IMR-90 (cell line): Measurements from ENCODE around the gene CCT4. TPM values are rescaled to one million over a fixed set of nuclear protein-coding genes. Genes with fewer than 3 reads are reported as not detected.
A peak's percentile ranks its signal among the peaks of the same experiment; 100 is the strongest.

Experiments
- ATAC-seq: fragments of 200-7000 bp; cut with Tn5 transposase; 2 replicates; pipeline ENCODE4 v1.9.1; 2020; ENCODE audit warnings: low read depth, mild to moderate bottlenecking, moderate library complexity
- BruUV-seq: library from RNA; stranded (reverse); fragments of 400-500 nt; replicated peaks from 2 replicates; lab custom pipeline; 2021; lab: Mats Ljungman, UMichigan
- CTCF ChIA-PET: fragments of 300-600 bp; formaldehyde crosslinking; extraction: SDS; loops from one replicate; lab custom pipeline; 2021; ENCODE audit warnings: antibody characterized with exemption; lab: Yijun Ruan, JAX
- POLR2A ChIA-PET: fragments of 300-600 bp; sonication (Branson Sonifier 250); formaldehyde crosslinking; loops from one replicate; lab custom pipeline; 2022; ENCODE audit warnings: antibody characterized with exemption; ENCODE audit not compliant: unreplicated experiment; lab: Charles Lee
- DNase-seq: peaks from one replicate; pipeline ENCODE4 v3.0.0; 2013
- H2AFZ ChIP-seq: replicated peaks from 2 replicates; pipeline ENCODE3; 2013; ENCODE audit warnings: low read length, mild to moderate bottlenecking; ENCODE audit not compliant: poor library complexity
- H2AK5ac ChIP-seq: 2 replicates; pipeline ENCODE4 v1.6.1; 2013; ENCODE audit warnings: low read depth, low read length, inconsistent platforms
- H2AK9ac ChIP-seq: replicated peaks from 2 replicates; pipeline ENCODE3; 2013; ENCODE audit warnings: mild to moderate bottlenecking, low read depth, low read length, moderate library complexity; ENCODE audit not compliant: poor library complexity
- H2BK120ac ChIP-seq: 2 replicates; pipeline ENCODE4 v1.6.1; 2013; ENCODE audit warnings: low read depth, low read length, inconsistent platforms
- H2BK15ac ChIP-seq: 3 replicates; pipeline ENCODE4 v1.6.1; 2013; ENCODE audit warnings: low read depth, low read length, inconsistent platforms
- H2BK20ac ChIP-seq: 2 replicates; pipeline ENCODE4 v1.6.1; 2013; ENCODE audit warnings: low read depth, mild to moderate bottlenecking, inconsistent platforms, low read length, moderate library complexity
- H2BK5ac ChIP-seq: 2 replicates; pipeline ENCODE4 v1.6.1; 2013; ENCODE audit warnings: mild to moderate bottlenecking, low read depth, low read length, inconsistent platforms; ENCODE audit not compliant: poor library complexity, severe bottlenecking
- H3K14ac ChIP-seq: replicated peaks from 2 replicates; pipeline ENCODE4 v1.6.1; 2013; ENCODE audit warnings: low read depth, low read length, inconsistent platforms
- H3K18ac ChIP-seq: 2 replicates; pipeline ENCODE4 v1.6.1; 2013; ENCODE audit warnings: low read depth, low read length, control low read depth
- H3K23ac ChIP-seq: 2 replicates; pipeline ENCODE4 v1.6.1; 2013; ENCODE audit warnings: low read depth, low read length, inconsistent platforms
- H3K27ac ChIP-seq: 2 replicates; pipeline ENCODE4 v1.5.1; 2013; ENCODE audit warnings: mild to moderate bottlenecking, control low read depth, low read length; ENCODE audit not compliant: insufficient read depth
- H3K27me3 ChIP-seq: 2 replicates; pipeline ENCODE4 v1.6.1; 2013; ENCODE audit warnings: low read length; ENCODE audit not compliant: control insufficient read depth, insufficient read depth
- H3K36me3 ChIP-seq: 2 replicates; pipeline ENCODE4 v1.6.1; 2013; ENCODE audit warnings: low read length, mixed read lengths; ENCODE audit not compliant: control insufficient read depth, insufficient read depth
- H3K4ac ChIP-seq: 2 replicates; pipeline ENCODE4 v1.6.1; 2013; ENCODE audit warnings: low read depth, low read length, inconsistent platforms
- H3K4me1 ChIP-seq: 2 replicates; pipeline ENCODE4 v1.6.1; 2013; ENCODE audit warnings: low read length, mixed read lengths; ENCODE audit not compliant: control insufficient read depth, insufficient read depth
- H3K4me2 ChIP-seq: 2 replicates; pipeline ENCODE4 v1.6.1; 2013; ENCODE audit warnings: low read depth, mild to moderate bottlenecking, control low read depth, low read length, moderate library complexity
- H3K4me3 ChIP-seq: 2 replicates; pipeline ENCODE4 v1.5.1; 2013; ENCODE audit warnings: low read depth, mild to moderate bottlenecking, control low read depth, low read length, moderate library complexity; ENCODE audit not compliant: insufficient read depth
- H3K56ac ChIP-seq: 2 replicates; pipeline ENCODE4 v1.6.1; 2013; ENCODE audit warnings: low read length, inconsistent platforms; ENCODE audit not compliant: insufficient read depth; ENCODE audit errors: extremely low read depth
- H3K79me1 ChIP-seq, 2 experiments: 2 replicates each; pipeline ENCODE4 v1.6.1; 2013; ENCODE audit warnings: low read length in 2 of 2, inconsistent platforms in 1 of 2, low read depth in 1 of 2
- H3K9ac ChIP-seq: 2 replicates; pipeline ENCODE4 v1.6.1; 2013; ENCODE audit warnings: low read depth, low read length, control low read depth
- H3K9me1 ChIP-seq: 2 replicates; pipeline ENCODE4 v1.6.1; 2013; ENCODE audit warnings: low read length, inconsistent platforms; ENCODE audit not compliant: insufficient read depth
- H3K9me3 ChIP-seq: 2 replicates; pipeline ENCODE4 v1.6.1; 2013; ENCODE audit warnings: low read length; ENCODE audit not compliant: control insufficient read depth, insufficient read depth
- H4K20me1 ChIP-seq: 2 replicates; pipeline ENCODE4 v1.6.1; 2013; ENCODE audit warnings: low read length, inconsistent platforms; ENCODE audit not compliant: insufficient read depth
- H4K5ac ChIP-seq: 2 replicates; pipeline ENCODE4 v1.6.1; 2013; ENCODE audit warnings: mild to moderate bottlenecking, low read depth, low read length, control low read depth
- H4K8ac ChIP-seq, 2 experiments: 2 replicates each; pipeline ENCODE4 v1.6.1; 2013; ENCODE audit warnings: low read depth in 2 of 2, low read length in 2 of 2, control low read depth in 1 of 2, inconsistent platforms in 1 of 2
- H4K91ac ChIP-seq: 2 replicates; pipeline ENCODE4 v1.6.1; 2013; ENCODE audit warnings: low read depth, low read length, inconsistent platforms; ENCODE audit not compliant: insufficient read depth
- BHLHE40 ChIP-seq: fragments of 150-350 bp; IDR thresholded peaks from 2 replicates; pipeline ENCODE4 v1.6.1; 2016; ENCODE audit warnings: mild to moderate bottlenecking, low read depth, low read length
- CEBPB ChIP-seq: IDR thresholded peaks from 2 replicates; pipeline ENCODE4 v1.6.1; 2012; ENCODE audit warnings: low read depth, low read length, improper control_type of control experiment
- CHD1 ChIP-seq: IDR thresholded peaks from 2 replicates; pipeline ENCODE4 v1.6.1; 2012; ENCODE audit warnings: low read depth, low read length, improper control_type of control experiment
- FOS ChIP-seq: fragments of 150-350 bp; IDR thresholded peaks from 2 replicates; pipeline ENCODE4 v1.6.1; 2016; ENCODE audit warnings: low read depth, low read length
- MAFK ChIP-seq: IDR thresholded peaks from 2 replicates; pipeline ENCODE4 v1.6.1; 2012; ENCODE audit warnings: low read depth, low read length, improper control_type of control experiment
- MAZ ChIP-seq: IDR thresholded peaks from 2 replicates; pipeline ENCODE4 v1.6.1; 2012; ENCODE audit warnings: low read depth, mild to moderate bottlenecking, low read length, improper control_type of control experiment, moderate library complexity, borderline replicate concordance
- MXI1 ChIP-seq: IDR thresholded peaks from 2 replicates; pipeline ENCODE4 v1.6.1; 2012; ENCODE audit warnings: low read depth, mild to moderate bottlenecking, low read length, moderate library complexity, borderline replicate concordance
- NFE2L2 ChIP-seq: fragments of 150-350 bp; IDR thresholded peaks from 2 replicates; pipeline ENCODE4 v1.6.1; 2016; ENCODE audit warnings: low read depth, mild to moderate bottlenecking, low read length
- POLR2A ChIP-seq: IDR thresholded peaks from 2 replicates; pipeline ENCODE4 v1.6.1; 2012; ENCODE audit warnings: mild to moderate bottlenecking, low read depth, low read length
- RAD21 ChIP-seq: IDR thresholded peaks from 2 replicates; pipeline ENCODE4 v1.6.1; 2012; ENCODE audit warnings: low read length, improper control_type of control experiment
- RCOR1 ChIP-seq: IDR thresholded peaks from 2 replicates; pipeline ENCODE4 v1.6.1; 2012; ENCODE audit warnings: mild to moderate bottlenecking, low read length, improper control_type of control experiment; ENCODE audit not compliant: insufficient replicate concordance
- RFX5 ChIP-seq: IDR thresholded peaks from 2 replicates; pipeline ENCODE4 v1.8.0; 2012; ENCODE audit warnings: low read depth, mild to moderate bottlenecking, low read length, moderate library complexity
- SMC3 ChIP-seq: fragments of 150-350 bp; IDR thresholded peaks from 2 replicates; pipeline ENCODE4 v1.6.1; 2016; ENCODE audit warnings: low read depth, mild to moderate bottlenecking, antibody characterized with exemption, low read length, moderate library complexity
- WGBS, 2 experiments: methylation state at CpG; one replicate each; pipeline versions ENCODE4 v1.1.5 to v1.1.7; 2013; ENCODE audit warnings: missing lambda C conversion rate in 2 of 2; ENCODE audit not compliant: insufficient read length in 1 of 2; ENCODE audit errors: extremely low coverage in 2 of 2; 5-methylcytosine and 5-hydroxymethylcytosine counted together
- dilution Hi-C: fragments of 300-500 bp; cut with HindIII; formaldehyde crosslinking; loops from one replicate; pipeline ENCODE4 v1.14.3; 2018; ENCODE audit warnings: low sequenced_read_pairs; ENCODE audit not compliant: unreplicated experiment
- in situ Hi-C: fragments of 300-500 bp; cut with MboI; formaldehyde crosslinking; loops from 3 replicates; pipeline ENCODE4 v1.14.3; 2019; ENCODE audit warnings: low sequenced_read_pairs, inconsistent platforms, mixed read lengths
- intact Hi-C: fragments of 100-400 bp; cut with micrococcal nuclease; formaldehyde crosslinking; loops from 2 replicates; pipeline ENCODE4 v1.10.0; 2022
- polyA plus RNA-seq, 3 experiments: library from polyadenylated mRNA; depleted of rRNA; stranded (reverse); fragments of >200 nt; gene quantifications; 2 replicates each; pipeline ENCODE4 v1.2.3, GENCODE V29; 2012; ENCODE audit warnings: low replicate concordance in 1 of 3
- total RNA-seq: library from RNA; depleted of rRNA; stranded (reverse); fragments of >200 nt; gene quantifications from 2 replicates; pipeline ENCODE4 v1.2.3, GENCODE V29; 2012
- TF ChIP-seq, protein P1 (sequence below): conservative IDR thresholded peaks from 2 replicates; pipeline ENCODE4 v1.5.1; 2012; ENCODE audit warnings: mild to moderate bottlenecking, low read depth, low read length, improper control_type of control experiment
- TF ChIP-seq, protein P2 (sequence below): fragments of 150-350 bp; IDR thresholded peaks from 2 replicates; pipeline ENCODE4 v1.6.1; 2017; ENCODE audit warnings: mild to moderate bottlenecking, antibody characterized with exemption, low read length, low read depth
- TF ChIP-seq, protein P3 (sequence below): fragments of 150-350 bp; IDR thresholded peaks from 2 replicates; pipeline ENCODE4 v1.6.1; 2016; ENCODE audit warnings: low read depth, mild to moderate bottlenecking, low read length, moderate library complexity, borderline replicate concordance

The CCT4 gene
- total and polyA plus RNA-seq, 2 of the 4 experiments (the other 2 are of a cell fraction): 94.4 to 187 TPM

DNA sequence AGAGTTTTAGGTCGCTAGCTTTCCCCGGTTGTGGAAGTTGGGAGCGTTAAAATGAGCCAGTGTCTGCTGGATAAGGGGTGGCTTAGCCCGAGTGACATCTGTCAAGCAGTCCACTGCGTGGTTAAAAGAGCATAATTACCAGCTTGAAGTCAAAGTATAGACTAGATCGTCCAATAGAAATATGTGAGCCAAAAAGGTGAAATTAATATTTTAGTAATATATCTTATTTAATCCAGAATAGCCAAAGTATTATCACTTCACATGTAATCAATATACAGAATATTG is 17.7 kb upstream of the CCT4 start:
- Histone ChIP-seq H3K79me1 (peaks cover 14 to 30% of the 10 kb centered on the region in 2 experiments), H3K4me3 (peak overlapping the region; percentile 90), H3K14ac (peak overlapping the region; percentile 92; the same call in 1 of the 2 replicates), H2AK9ac (peak overlapping the region; percentile 74), H2BK20ac (no peak overlapping the region), H3K9me3 (no peaks in the 10 kb centered on the region), H3K56ac (peak overlapping the region; percentile 92; the same call in 1 of the 2 replicates), H3K4me1 (no peaks in the 10 kb centered on the region), H3K27ac (no peak overlapping the region), H2BK5ac (no peak overlapping the region), H2AFZ (peak overlapping the region; percentile 100), H4K91ac (no peak overlapping the region), H3K9me1 (no peaks in the 10 kb centered on the region), H4K8ac (peak overlapping the region; percentile 82 to 95; a peak in 2 of 4 replicates), H3K27me3 (no peaks in the 10 kb centered on the region), H3K9ac (peak overlapping the region; percentile 89), H3K18ac (no peak overlapping the region), H3K36me3 (no peaks in the 10 kb centered on the region), H4K20me1 (no peaks in the 10 kb centered on the region), H2BK120ac (no peak overlapping the region), H4K5ac (no peak overlapping the region; the same call in 1 of the 2 replicates), H2AK5ac (no peak overlapping the region), H3K4ac (peak overlapping the region; percentile 88; the same call in 1 of the 2 replicates), H3K4me2 (peak overlapping the region; percentile 95), H2BK15ac (no peak overlapping the region), H3K23ac (peak overlapping the region; percentile 87; the same call in 1 of the 2 replicates)
- intact Hi-C loops (no loop called here), in situ Hi-C loops (no loop called here), dilution Hi-C loops (no loop called here)
- ATAC-seq: no peak; the same call in 1 of the 2 replicates
- CTCF ChIA-PET: no interaction called here
- TF ChIP-seq POLR2A (no peak), RFX5 (no peak), MAFK (no peak), RCOR1 (no peak), CEBPB (no peak), MXI1 (no peak), NFE2L2 (no peak), CHD1 (no peak), SMC3 (no peak), MAZ (no peak), RAD21 (no peak), BHLHE40 (no peak), FOS (no peak)
- TF ChIP-seq, protein P1, sequence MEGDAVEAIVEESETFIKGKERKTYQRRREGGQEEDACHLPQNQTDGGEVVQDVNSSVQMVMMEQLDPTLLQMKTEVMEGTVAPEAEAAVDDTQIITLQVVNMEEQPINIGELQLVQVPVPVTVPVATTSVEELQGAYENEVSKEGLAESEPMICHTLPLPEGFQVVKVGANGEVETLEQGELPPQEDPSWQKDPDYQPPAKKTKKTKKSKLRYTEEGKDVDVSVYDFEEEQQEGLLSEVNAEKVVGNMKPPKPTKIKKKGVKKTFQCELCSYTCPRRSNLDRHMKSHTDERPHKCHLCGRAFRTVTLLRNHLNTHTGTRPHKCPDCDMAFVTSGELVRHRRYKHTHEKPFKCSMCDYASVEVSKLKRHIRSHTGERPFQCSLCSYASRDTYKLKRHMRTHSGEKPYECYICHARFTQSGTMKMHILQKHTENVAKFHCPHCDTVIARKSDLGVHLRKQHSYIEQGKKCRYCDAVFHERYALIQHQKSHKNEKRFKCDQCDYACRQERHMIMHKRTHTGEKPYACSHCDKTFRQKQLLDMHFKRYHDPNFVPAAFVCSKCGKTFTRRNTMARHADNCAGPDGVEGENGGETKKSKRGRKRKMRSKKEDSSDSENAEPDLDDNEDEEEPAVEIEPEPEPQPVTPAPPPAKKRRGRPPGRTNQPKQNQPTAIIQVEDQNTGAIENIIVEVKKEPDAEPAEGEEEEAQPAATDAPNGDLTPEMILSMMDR: no peak
- TF ChIP-seq, protein P2, sequence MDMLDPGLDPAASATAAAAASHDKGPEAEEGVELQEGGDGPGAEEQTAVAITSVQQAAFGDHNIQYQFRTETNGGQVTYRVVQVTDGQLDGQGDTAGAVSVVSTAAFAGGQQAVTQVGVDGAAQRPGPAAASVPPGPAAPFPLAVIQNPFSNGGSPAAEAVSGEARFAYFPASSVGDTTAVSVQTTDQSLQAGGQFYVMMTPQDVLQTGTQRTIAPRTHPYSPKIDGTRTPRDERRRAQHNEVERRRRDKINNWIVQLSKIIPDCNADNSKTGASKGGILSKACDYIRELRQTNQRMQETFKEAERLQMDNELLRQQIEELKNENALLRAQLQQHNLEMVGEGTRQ: no peak
- TF ChIP-seq, protein P3, sequence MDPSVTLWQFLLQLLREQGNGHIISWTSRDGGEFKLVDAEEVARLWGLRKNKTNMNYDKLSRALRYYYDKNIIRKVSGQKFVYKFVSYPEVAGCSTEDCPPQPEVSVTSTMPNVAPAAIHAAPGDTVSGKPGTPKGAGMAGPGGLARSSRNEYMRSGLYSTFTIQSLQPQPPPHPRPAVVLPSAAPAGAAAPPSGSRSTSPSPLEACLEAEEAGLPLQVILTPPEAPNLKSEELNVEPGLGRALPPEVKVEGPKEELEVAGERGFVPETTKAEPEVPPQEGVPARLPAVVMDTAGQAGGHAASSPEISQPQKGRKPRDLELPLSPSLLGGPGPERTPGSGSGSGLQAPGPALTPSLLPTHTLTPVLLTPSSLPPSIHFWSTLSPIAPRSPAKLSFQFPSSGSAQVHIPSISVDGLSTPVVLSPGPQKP: no peak
- WGBS, 2 experiments: no CpG with 5 or more reads among the region's 6 CpGs
- POLR2A ChIA-PET: no interaction called here
- DNase-seq: no peak
- BruUV-seq: no TSS peak
